ENCODE measurements around the gene COL18A1. TPM values are rescaled to one million over a fixed set of nuclear protein-coding genes. Genes with fewer than 3 reads are reported as not detected.

The COL18A1 gene
- polyA plus RNA-seq, 1 of the 3 experiments (the other 2 are of a cell fraction), result 118 TPM

DNA sequence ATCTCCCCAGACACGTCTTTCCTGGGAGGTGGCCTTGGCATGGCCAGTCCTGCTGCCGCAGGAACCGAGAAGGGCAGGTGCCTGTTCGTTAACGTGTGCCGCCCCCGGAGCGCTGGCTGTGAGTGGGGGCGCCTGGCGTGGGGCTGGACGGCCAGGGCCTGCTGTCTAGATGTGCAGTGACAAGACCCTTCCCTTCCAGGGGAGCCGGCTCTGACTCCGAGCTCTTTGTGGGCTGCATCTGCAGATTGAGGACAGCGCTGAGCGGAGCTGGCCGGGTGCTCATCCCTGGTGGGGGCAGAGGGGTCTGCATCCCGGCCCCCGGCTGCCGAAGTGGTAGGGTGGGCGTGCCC lies 13.0 kb downstream of the COL18A1 start:
- ChIA-PET POLR2A (no interaction called here), CTCF (no interaction called here)
- no peak overlapping the region for H3K4me3 ChIP-seq (ENCODE audit: low read depth in 2 of 2, low read length in 1 of 2)
- peaks cover 0 to 21% of the 10 kb centered on the region in 2 experiments; a peak in 2 of 4 replicates for H3K4me1 ChIP-seq (ENCODE audit: control insufficient read depth in 1 of 2, insufficient read depth in 2 of 2, low read depth in 1 of 2, low read length in 1 of 2)
- no peak overlapping the region for H3K4me2 ChIP-seq
- H3K27ac ChIP-seq (ENCODE audit: low read depth in 2 of 2, low read length in 1 of 2), result no peak overlapping the region
- peaks cover 95% of the 10 kb centered on the region for H3K79me2 ChIP-seq (ENCODE audit: insufficient read depth)
- no peaks in the 10 kb centered on the region for H3K9me3 ChIP-seq
- TF ChIP-seq RAD21 (IDR thresholded peaks at IDR 0.05; ENCODE audit: low read length) (no peak), RFX5 (IDR thresholded peaks at IDR 0.05; ENCODE audit: low read length) (no peak), CTCF (IDR thresholded peaks at IDR 0.05) (no peak), CHD2 (IDR thresholded peaks at IDR 0.05; ENCODE audit: low read length, partially characterized antibody) (no peak), USF1 (IDR thresholded peaks at IDR 0.05; ENCODE audit: borderline replicate concordance, low read depth) (no peak), NFIC (IDR thresholded peaks at IDR 0.05; ENCODE audit: borderline replicate concordance) (no peak), YY1 (IDR thresholded peaks at IDR 0.05; ENCODE audit: low read depth) (no peak), SIN3A (IDR thresholded peaks at IDR 0.05; ENCODE audit: borderline replicate concordance, low read depth, low read length) (no peak), TCF12 (IDR thresholded peaks at IDR 0.05) (no peak), TEAD4 (IDR thresholded peaks at IDR 0.05; ENCODE audit: borderline replicate concordance, insufficient read depth) (no peak)
- TF ChIP-seq, protein P1, sequence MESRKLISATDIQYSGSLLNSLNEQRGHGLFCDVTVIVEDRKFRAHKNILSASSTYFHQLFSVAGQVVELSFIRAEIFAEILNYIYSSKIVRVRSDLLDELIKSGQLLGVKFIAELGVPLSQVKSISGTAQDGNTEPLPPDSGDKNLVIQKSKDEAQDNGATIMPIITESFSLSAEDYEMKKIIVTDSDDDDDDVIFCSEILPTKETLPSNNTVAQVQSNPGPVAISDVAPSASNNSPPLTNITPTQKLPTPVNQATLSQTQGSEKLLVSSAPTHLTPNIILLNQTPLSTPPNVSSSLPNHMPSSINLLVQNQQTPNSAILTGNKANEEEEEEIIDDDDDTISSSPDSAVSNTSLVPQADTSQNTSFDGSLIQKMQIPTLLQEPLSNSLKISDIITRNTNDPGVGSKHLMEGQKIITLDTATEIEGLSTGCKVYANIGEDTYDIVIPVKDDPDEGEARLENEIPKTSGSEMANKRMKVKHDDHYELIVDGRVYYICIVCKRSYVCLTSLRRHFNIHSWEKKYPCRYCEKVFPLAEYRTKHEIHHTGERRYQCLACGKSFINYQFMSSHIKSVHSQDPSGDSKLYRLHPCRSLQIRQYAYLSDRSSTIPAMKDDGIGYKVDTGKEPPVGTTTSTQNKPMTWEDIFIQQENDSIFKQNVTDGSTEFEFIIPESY (IDR thresholded peaks at IDR 0.05; ENCODE audit: borderline replicate concordance, low read depth), result no peak
- TF ChIP-seq, protein P2, sequence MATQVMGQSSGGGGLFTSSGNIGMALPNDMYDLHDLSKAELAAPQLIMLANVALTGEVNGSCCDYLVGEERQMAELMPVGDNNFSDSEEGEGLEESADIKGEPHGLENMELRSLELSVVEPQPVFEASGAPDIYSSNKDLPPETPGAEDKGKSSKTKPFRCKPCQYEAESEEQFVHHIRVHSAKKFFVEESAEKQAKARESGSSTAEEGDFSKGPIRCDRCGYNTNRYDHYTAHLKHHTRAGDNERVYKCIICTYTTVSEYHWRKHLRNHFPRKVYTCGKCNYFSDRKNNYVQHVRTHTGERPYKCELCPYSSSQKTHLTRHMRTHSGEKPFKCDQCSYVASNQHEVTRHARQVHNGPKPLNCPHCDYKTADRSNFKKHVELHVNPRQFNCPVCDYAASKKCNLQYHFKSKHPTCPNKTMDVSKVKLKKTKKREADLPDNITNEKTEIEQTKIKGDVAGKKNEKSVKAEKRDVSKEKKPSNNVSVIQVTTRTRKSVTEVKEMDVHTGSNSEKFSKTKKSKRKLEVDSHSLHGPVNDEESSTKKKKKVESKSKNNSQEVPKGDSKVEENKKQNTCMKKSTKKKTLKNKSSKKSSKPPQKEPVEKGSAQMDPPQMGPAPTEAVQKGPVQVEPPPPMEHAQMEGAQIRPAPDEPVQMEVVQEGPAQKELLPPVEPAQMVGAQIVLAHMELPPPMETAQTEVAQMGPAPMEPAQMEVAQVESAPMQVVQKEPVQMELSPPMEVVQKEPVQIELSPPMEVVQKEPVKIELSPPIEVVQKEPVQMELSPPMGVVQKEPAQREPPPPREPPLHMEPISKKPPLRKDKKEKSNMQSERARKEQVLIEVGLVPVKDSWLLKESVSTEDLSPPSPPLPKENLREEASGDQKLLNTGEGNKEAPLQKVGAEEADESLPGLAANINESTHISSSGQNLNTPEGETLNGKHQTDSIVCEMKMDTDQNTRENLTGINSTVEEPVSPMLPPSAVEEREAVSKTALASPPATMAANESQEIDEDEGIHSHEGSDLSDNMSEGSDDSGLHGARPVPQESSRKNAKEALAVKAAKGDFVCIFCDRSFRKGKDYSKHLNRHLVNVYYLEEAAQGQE (IDR thresholded peaks at IDR 0.05; ENCODE audit: low read depth, low read length), result no peak
- WGBS (ENCODE audit: low lambda C conversion rate), result 89% methylated on average over 15 of the region's 20 CpGs
- H3K9me2 ChIP-seq, result no peaks in the 10 kb centered on the region
- no peak overlapping the region for H3K9ac ChIP-seq
- no peaks in the 10 kb centered on the region for H3K27me3 ChIP-seq (ENCODE audit: insufficient read depth)
- peaks cover 99% of the 10 kb centered on the region for H4K20me1 ChIP-seq (ENCODE audit: insufficient read depth)
- no peak for DNase-seq
- no peak overlapping the region for H2AFZ ChIP-seq (ENCODE audit: low read depth)
- H3K36me3 ChIP-seq (replicated peaks in 1 of 2; ENCODE audit: control insufficient read depth in 1 of 2, insufficient read depth in 2 of 2, low read length in 1 of 2), result peaks cover 0 to 10% of the 10 kb centered on the region in 2 experiments
- H3F3A ChIP-seq (replicated peaks; ENCODE audit: insufficient read depth), result no peaks in the 10 kb centered on the region
